ENCODE measurements around the gene SH3GL3.

GRCh38 chr15:83631534-83631933, 184.4 kb downstream of the SH3GL3 start:
- TF ChIP-seq RAD21 (IDR thresholded peaks at IDR 0.05 in 1 of 2, conservative IDR thresholded peaks at IDR 0.05 in 1 of 2; ENCODE audit: low read depth in 2 of 2, low read length in 2 of 2) (no peak), CREB1 (IDR thresholded peaks at IDR 0.05) (no peak), MAX (IDR thresholded peaks at IDR 0.05) (no peak), BACH1 (IDR thresholded peaks at IDR 0.05; ENCODE audit: low read length) (no peak), SP1 (IDR thresholded peaks at IDR 0.05; ENCODE audit: low read depth, low read length) (no peak), POLR2A (IDR thresholded peaks at IDR 0.05; ENCODE audit: control extremely low read depth in 1 of 2, low read depth in 2 of 2, low read length in 2 of 2) (no peak), POLR2AphosphoS5 (IDR thresholded peaks at IDR 0.05; ENCODE audit: low read depth, low read length) (no peak), KDM1A (IDR thresholded peaks at IDR 0.05; ENCODE audit: borderline replicate concordance, low read length) (no peak), MAFK (IDR thresholded peaks at IDR 0.05; ENCODE audit: low read depth, low read length) (no peak)
- TF ChIP-seq, protein P1, sequence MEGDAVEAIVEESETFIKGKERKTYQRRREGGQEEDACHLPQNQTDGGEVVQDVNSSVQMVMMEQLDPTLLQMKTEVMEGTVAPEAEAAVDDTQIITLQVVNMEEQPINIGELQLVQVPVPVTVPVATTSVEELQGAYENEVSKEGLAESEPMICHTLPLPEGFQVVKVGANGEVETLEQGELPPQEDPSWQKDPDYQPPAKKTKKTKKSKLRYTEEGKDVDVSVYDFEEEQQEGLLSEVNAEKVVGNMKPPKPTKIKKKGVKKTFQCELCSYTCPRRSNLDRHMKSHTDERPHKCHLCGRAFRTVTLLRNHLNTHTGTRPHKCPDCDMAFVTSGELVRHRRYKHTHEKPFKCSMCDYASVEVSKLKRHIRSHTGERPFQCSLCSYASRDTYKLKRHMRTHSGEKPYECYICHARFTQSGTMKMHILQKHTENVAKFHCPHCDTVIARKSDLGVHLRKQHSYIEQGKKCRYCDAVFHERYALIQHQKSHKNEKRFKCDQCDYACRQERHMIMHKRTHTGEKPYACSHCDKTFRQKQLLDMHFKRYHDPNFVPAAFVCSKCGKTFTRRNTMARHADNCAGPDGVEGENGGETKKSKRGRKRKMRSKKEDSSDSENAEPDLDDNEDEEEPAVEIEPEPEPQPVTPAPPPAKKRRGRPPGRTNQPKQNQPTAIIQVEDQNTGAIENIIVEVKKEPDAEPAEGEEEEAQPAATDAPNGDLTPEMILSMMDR (IDR thresholded peaks at IDR 0.05; ENCODE audit: control extremely low read depth in 1 of 3, insufficient read depth in 1 of 3, low read depth in 1 of 3, low read length in 3 of 3) = no peak

All from H1 (cell line).